GM18505 (cell line): ENCODE results near the gene ARHGEF40.

Experiments
- ATAC-seq: cut with Tn5 transposase; IDR thresholded peaks from one replicate; pipeline ENCODE4 v1.9.1; 2021; ENCODE audit not compliant: unreplicated experiment
- POLR2A ChIP-seq: IDR thresholded peaks from 4 replicates; pipeline ENCODE4 v1.6.1; 2011; ENCODE audit warnings: borderline replicate concordance; ENCODE audit not compliant: insufficient read depth, insufficient read length; ENCODE audit errors: extremely low read depth

ARHGEF40 gene

GRCh38 chr14:21133901-21134300, 63.8 kb downstream of the ARHGEF40 start:
- no peak for ATAC-seq

GRCh38 chr14:21136024-21136423, 65.9 kb downstream of the ARHGEF40 start:
- no peak for ATAC-seq
- TF ChIP-seq POLR2A, result no peak

More at GRCh38 chr14:21133901-21134300, 63.8 kb downstream of the ARHGEF40 start:
- no peak for TF ChIP-seq POLR2A
